Neuron (in vitro differentiated cells): Measurements from ENCODE around the gene FHDC1.
A peak's percentile ranks its signal among the peaks of the same experiment; 100 is the strongest.
"Not testable (repeated sequence)": the region's sequence is repeated elsewhere in the genome, so short reads cannot be mapped to it uniquely, and the experiment has no call there.

Experiments
- H2AFZ ChIP-seq: one replicate; pipeline ENCODE4 v1.6.1; 2013; ENCODE audit warnings: low read depth, mild to moderate bottlenecking, inconsistent platforms, low read length, moderate library complexity
- H3K27me3 ChIP-seq: one replicate; pipeline ENCODE4 v1.6.1; 2013; ENCODE audit warnings: low read length; ENCODE audit not compliant: insufficient read depth
- H3K36me3 ChIP-seq: one replicate; pipeline ENCODE4 v1.6.1; 2013; ENCODE audit warnings: low read length; ENCODE audit not compliant: insufficient read depth
- H3K4me1 ChIP-seq: one replicate; pipeline ENCODE4 v1.6.1; 2013; ENCODE audit warnings: low read length; ENCODE audit not compliant: insufficient read depth
- H3K4me3 ChIP-seq: 2 replicates; pipeline ENCODE4 v1.5.1; 2013; ENCODE audit warnings: mild to moderate bottlenecking, low read length, moderate library complexity
- H3K9me3 ChIP-seq: one replicate; pipeline ENCODE4 v1.6.1; 2013; ENCODE audit warnings: low read length

The FHDC1 gene

GRCh38 chr4:152935631-152936445 lies at the start of gene FHDC1:
Gene FHDC1 (plus strand): TSS chr4:152936323. CDS start chr4:152943058, 6,735 bp downstream.
- H3K27me3 ChIP-seq: peaks cover 56% of the 10 kb centered on the region
- H2AFZ ChIP-seq: peak within 1 kb of the TSS; percentile 93
- no peaks in the 10 kb centered on the region for H3K9me3 ChIP-seq
- H3K36me3 ChIP-seq: no peaks in the 10 kb centered on the region
- peak within 1 kb of the TSS; percentile 62 for H3K4me3 ChIP-seq
- H3K4me1 ChIP-seq: peaks cover 23% of the 10 kb centered on the region

GRCh38 chr4:152887981-152888380 lies 48.1 kb upstream of the FHDC1 start:
- H3K4me3 ChIP-seq: no peak overlapping the region
- peaks cover 34% of the 10 kb centered on the region for H3K36me3 ChIP-seq
- peaks cover 9% of the 10 kb centered on the region for H3K4me1 ChIP-seq
- no peaks in the 10 kb centered on the region for H3K27me3 ChIP-seq
- no peak overlapping the region for H2AFZ ChIP-seq
- no peaks in the 10 kb centered on the region for H3K9me3 ChIP-seq

- no peak overlapping the region for H3K4me3 ChIP-seq
- H2AFZ ChIP-seq: no peak overlapping the region
- no peaks in the 10 kb centered on the region for H3K4me1 ChIP-seq
- H3K27me3 ChIP-seq: no peaks in the 10 kb centered on the region
- H3K36me3 ChIP-seq: peaks cover 27% of the 10 kb centered on the region
- H3K9me3 ChIP-seq: no peaks in the 10 kb centered on the region
Measured at GRCh38 chr4:152892974-152893373, 43.1 kb upstream of the FHDC1 start.

- no peaks in the 10 kb centered on the region for H3K4me1 ChIP-seq
- H3K36me3 ChIP-seq: peaks cover 17% of the 10 kb centered on the region
- H3K9me3 ChIP-seq: no peaks in the 10 kb centered on the region
- H3K4me3 ChIP-seq: no peak overlapping the region
- H3K27me3 ChIP-seq: no peaks in the 10 kb centered on the region
- no peak overlapping the region for H2AFZ ChIP-seq
Measured at GRCh38 chr4:152894673-152895072, 41.5 kb upstream of the FHDC1 start.

- Histone ChIP-seq H3K4me3 (no peak overlapping the region), H2AFZ (no peak overlapping the region), H3K27me3 (no peaks in the 10 kb centered on the region), H3K4me1 (no peaks in the 10 kb centered on the region), H3K36me3 (peaks cover 13% of the 10 kb centered on the region), H3K9me3 (no peaks in the 10 kb centered on the region)
Measured at GRCh38 chr4:152896811-152897210, 39.3 kb upstream of the FHDC1 start.

- not testable (repeated sequence) for H3K4me3 ChIP-seq, H3K4me1 ChIP-seq, H2AFZ ChIP-seq, H3K27me3 ChIP-seq, H3K9me3 ChIP-seq, H3K36me3 ChIP-seq
Measured at GRCh38 chr4:152898133-152898532, 38.0 kb upstream of the FHDC1 start.

GRCh38 chr4:152898606-152899005 lies 37.5 kb upstream of the FHDC1 start:
- Histone ChIP-seq H3K36me3 (peaks cover 3% of the 10 kb centered on the region), H3K4me1 (peaks cover 2% of the 10 kb centered on the region), H3K9me3 (no peaks in the 10 kb centered on the region), H2AFZ (no peak overlapping the region), H3K4me3 (no peak overlapping the region), H3K27me3 (no peaks in the 10 kb centered on the region)

GRCh38 chr4:152900395-152900794 lies 35.7 kb upstream of the FHDC1 start:
- peaks cover 2% of the 10 kb centered on the region for H3K4me1 ChIP-seq
- no peak overlapping the region for H3K4me3 ChIP-seq
- H3K9me3 ChIP-seq: no peaks in the 10 kb centered on the region
- no peaks in the 10 kb centered on the region for H3K27me3 ChIP-seq
- no peak overlapping the region for H2AFZ ChIP-seq
- H3K36me3 ChIP-seq: no peaks in the 10 kb centered on the region

- H3K27me3 ChIP-seq: no peaks in the 10 kb centered on the region
- H2AFZ ChIP-seq: no peak overlapping the region
- H3K36me3 ChIP-seq: no peaks in the 10 kb centered on the region
- H3K4me1 ChIP-seq: peaks cover 2% of the 10 kb centered on the region
- no peak overlapping the region for H3K4me3 ChIP-seq
- no peaks in the 10 kb centered on the region for H3K9me3 ChIP-seq
Measured at GRCh38 chr4:152901205-152901604, 34.9 kb upstream of the FHDC1 start.

GRCh38 chr4:152903658-152904057 lies 32.5 kb upstream of the FHDC1 start:
- no peak overlapping the region for H3K4me3 ChIP-seq
- peaks cover 2% of the 10 kb centered on the region for H3K4me1 ChIP-seq
- no peaks in the 10 kb centered on the region for H3K27me3 ChIP-seq
- H2AFZ ChIP-seq: no peak overlapping the region
- no peaks in the 10 kb centered on the region for H3K9me3 ChIP-seq
- H3K36me3 ChIP-seq: no peaks in the 10 kb centered on the region

GRCh38 chr4:152909901-152910300 lies 26.2 kb upstream of the FHDC1 start:
- Histone ChIP-seq H3K4me3 (no peak overlapping the region), H3K9me3 (no peaks in the 10 kb centered on the region), H3K36me3 (peaks cover 6% of the 10 kb centered on the region), H2AFZ (no peak overlapping the region), H3K27me3 (no peaks in the 10 kb centered on the region), H3K4me1 (no peaks in the 10 kb centered on the region)

- H3K4me3 ChIP-seq: no peak overlapping the region
- no peaks in the 10 kb centered on the region for H3K4me1 ChIP-seq
- no peak overlapping the region for H2AFZ ChIP-seq
- no peaks in the 10 kb centered on the region for H3K27me3 ChIP-seq
- H3K9me3 ChIP-seq: no peaks in the 10 kb centered on the region
- peaks cover 6% of the 10 kb centered on the region for H3K36me3 ChIP-seq
Measured at GRCh38 chr4:152910521-152910920, 25.6 kb upstream of the FHDC1 start.

GRCh38 chr4:152917543-152918395 lies 18.4 kb upstream of the FHDC1 start:
- Histone ChIP-seq H3K27me3 (no peaks in the 10 kb centered on the region), H3K4me3 (no peak overlapping the region), H3K4me1 (no peaks in the 10 kb centered on the region), H3K9me3 (peaks cover 14% of the 10 kb centered on the region), H3K36me3 (no peaks in the 10 kb centered on the region), H2AFZ (no peak overlapping the region)
